HepG2 (cell line): ENCODE results near the gene YKT6. TPM values are rescaled to one million over a fixed set of nuclear protein-coding genes. Genes with fewer than 3 reads are reported as not detected.

Experiments used
- ATAC-seq: fragments of 200-7000 bp; cut with Tn5 transposase; 3 replicates; pipeline ENCODE4 v1.9.1; 2020; ENCODE audit warnings: mild to moderate bottlenecking, moderate library complexity
- BruUV-seq: library from RNA; stranded (reverse); fragments of 400-500 nt; replicated peaks from 2 replicates; lab custom pipeline; 2021; lab: Mats Ljungman, UMichigan
- CTCF ChIA-PET: fragments of 300-600 bp; formaldehyde crosslinking; extraction: SDS; loops from one replicate; lab custom pipeline; 2021; ENCODE audit warnings: low total read pairs, inconsistent platforms, low intra/inter-chr PET ratio; lab: Yijun Ruan, JAX
- POLR2A ChIA-PET: fragments of 350-600 bp; sonication (Branson Sonifier 250); formaldehyde crosslinking; loops from one replicate; lab custom pipeline; 2020; ENCODE audit warnings: antibody characterized with exemption, inconsistent platforms; lab: Yijun Ruan, JAX
- DNase-seq: peaks from one replicate; pipeline ENCODE4 v3.0.0-alpha.2; 2015; ENCODE audit warnings: low spot score
- FAIRE-seq: peaks from 3 replicates; lab custom pipeline; 2011; peaks lifted over from hg19 to GRCh38; lab: Jason Lieb, UNC
- H2AFZ ChIP-seq: one replicate; pipeline ENCODE4 v1.6.1; 2011; ENCODE audit warnings: low read length, inconsistent platforms
- H3K27ac ChIP-seq: fragments of 300-600 bp; 3 replicates; pipeline ENCODE4 v1.8.0; 2011; ENCODE audit warnings: mixed run types, mild to moderate bottlenecking, mixed read lengths, low read length, inconsistent platforms; ENCODE audit not compliant: insufficient read depth; ENCODE audit errors: extremely low read length
- H3K27me3 ChIP-seq, 2 experiments: fragments of 200-600 bp in 1 of 2; 2 replicates in 1 of 2; 3 replicates in 1 of 2; pipeline versions ENCODE4 v1.6.0 to v1.8.0; 2011; ENCODE audit warnings: low read length in 2 of 2, mild to moderate bottlenecking in 2 of 2, moderate library complexity in 2 of 2, inconsistent platforms in 1 of 2; ENCODE audit not compliant: insufficient read depth in 2 of 2, control insufficient read depth in 1 of 2
- H3K36me3 ChIP-seq, 2 experiments: fragments of 200-600 bp in 1 of 2; replicated peaks in 1 of 2; 2 replicates in 1 of 2; 3 replicates in 1 of 2; pipeline versions ENCODE4 v1.5.1 to v1.8.0; 2011; ENCODE audit warnings: low read length in 2 of 2, inconsistent platforms in 1 of 2; ENCODE audit not compliant: insufficient read depth in 2 of 2, control insufficient read depth in 1 of 2
- H3K4me1 ChIP-seq: 2 replicates; pipeline ENCODE4 v1.5.1; 2012; ENCODE audit warnings: low read length, inconsistent platforms; ENCODE audit not compliant: insufficient read depth
- H3K4me2 ChIP-seq: 2 replicates; pipeline ENCODE4 v1.6.0; 2011; ENCODE audit warnings: low read depth, low read length, inconsistent platforms
- H3K4me3 ChIP-seq, 3 experiments: fragments of 200-600 bp in 1 of 3; sonication (generic), shearing (Covaris generic) in 1 of 3; replicated peaks in 1 of 3; 2 replicates each; pipeline ENCODE4 v1.5.1; 2011 to 2016; ENCODE audit warnings: low read length in 3 of 3, inconsistent platforms in 2 of 3, low read depth in 2 of 3, mild to moderate bottlenecking in 2 of 3, control low read depth in 1 of 3, mixed read lengths in 1 of 3; ENCODE audit not compliant: insufficient read depth in 1 of 3
- H3K79me2 ChIP-seq: one replicate; pipeline ENCODE4 v1.6.1; 2011; ENCODE audit warnings: low read length, inconsistent platforms; ENCODE audit not compliant: insufficient read depth
- H3K9ac ChIP-seq: 2 replicates; pipeline ENCODE4 v1.6.0; 2011; ENCODE audit warnings: mild to moderate bottlenecking, low read depth, low read length, inconsistent platforms; ENCODE audit not compliant: insufficient read depth
- H3K9me3 ChIP-seq: 2 replicates; pipeline ENCODE4 v1.5.1; 2012; ENCODE audit warnings: mild to moderate bottlenecking, low read length
- H4K20me1 ChIP-seq: 2 replicates; pipeline ENCODE4 v1.6.0; 2011; ENCODE audit warnings: inconsistent platforms, mild to moderate bottlenecking, low read length, moderate library complexity; ENCODE audit not compliant: insufficient read depth
- ADNP ChIP-seq: sonication (generic); formaldehyde crosslinking; IDR thresholded peaks from 2 replicates; pipeline ENCODE4 v1.4.0; 2020; ENCODE audit warnings: missing genetic modification reagents
- HMGA1 ChIP-seq: sonication (generic); formaldehyde crosslinking; conservative IDR thresholded peaks from 2 replicates; pipeline ENCODE4 v1.4.0; 2020; ENCODE audit warnings: missing genetic modification reagents
- KDM5A ChIP-seq: fragments of 200-600 bp; sonication (generic); IDR thresholded peaks from 2 replicates; pipeline ENCODE4 v1.7.0; 2018; ENCODE audit warnings: antibody characterized with exemption, mild to moderate bottlenecking, low read length, borderline replicate concordance
- TRIM24 ChIP-seq: sonication (generic); formaldehyde crosslinking; IDR thresholded peaks from 2 replicates; pipeline ENCODE4 v1.8.0; 2022; ENCODE audit warnings: mild to moderate bottlenecking, missing genetic modification reagents
- TSC22D2 ChIP-seq: sonication (generic); formaldehyde crosslinking; IDR thresholded peaks from 2 replicates; pipeline ENCODE4 v1.5.1; 2020; ENCODE audit warnings: missing genetic modification reagents, mild to moderate bottlenecking, borderline replicate concordance
- XRCC5 ChIP-seq: fragments of 200-400 bp; formaldehyde crosslinking; optimal IDR thresholded peaks from 2 replicates; pipeline ENCODE3; 2017; ENCODE audit warnings: mild to moderate bottlenecking, low read length
- ZEB1 ChIP-seq: IDR thresholded peaks from 2 replicates; pipeline ENCODE4 v1.6.1; 2012; ENCODE audit warnings: mild to moderate bottlenecking, low read depth, inconsistent platforms; ENCODE audit not compliant: insufficient replicate concordance
- ZNF280D ChIP-seq: sonication (generic); formaldehyde crosslinking; IDR thresholded peaks from 2 replicates; pipeline ENCODE4 v1.5.1; 2020; ENCODE audit warnings: mild to moderate bottlenecking, missing genetic modification reagents
- ZNF367 ChIP-seq: sonication (generic); formaldehyde crosslinking; IDR thresholded peaks from 2 replicates; pipeline ENCODE4 v1.4.0; 2020; ENCODE audit warnings: missing genetic modification reagents, borderline replicate concordance
- ZSCAN25 ChIP-seq: sonication (generic); formaldehyde crosslinking; IDR thresholded peaks from 2 replicates; pipeline ENCODE4 v1.8.0; 2022; ENCODE audit warnings: mild to moderate bottlenecking, missing genetic modification reagents
- ZSCAN29 ChIP-seq: sonication (generic); formaldehyde crosslinking; conservative IDR thresholded peaks from 2 replicates; pipeline ENCODE4 v1.4.0; 2020; ENCODE audit warnings: mild to moderate bottlenecking, missing genetic modification reagents
- ZUFSP ChIP-seq: sonication (generic); formaldehyde crosslinking; IDR thresholded peaks from 2 replicates; pipeline ENCODE4 v1.9.0; 2021; ENCODE audit warnings: missing genetic modification reagents, mild to moderate bottlenecking, borderline replicate concordance
- WGBS: methylation state at CpG from one replicate; pipeline ENCODE4 v1.1.6; 2017; ENCODE audit warnings: low lambda C conversion rate; 5-methylcytosine and 5-hydroxymethylcytosine counted together
- in situ Hi-C: cut with HindIII; loops from 2 replicates; pipeline ENCODE4 v1.10.0; 2017; ENCODE audit warnings: low pct_unique_long_range_greater_than_20kb; ENCODE audit not compliant: extremely low pct_ligation_motif_present
- intact Hi-C: fragments of 100-400 bp; cut with micrococcal nuclease; formaldehyde crosslinking; loops from one replicate; pipeline ENCODE4 v1.10.0; 2022; ENCODE audit not compliant: unreplicated experiment
- polyA plus RNA-seq, 8 experiments: library from polyadenylated mRNA; depleted of rRNA in 3 of 8; stranded (reverse) in 7 of 8; unstranded in 1 of 8; fragments of >200 nt; fragmentation: Illumina TruSeq in 4 of 8; extraction: Trizol in 4 of 8; gene quantifications; 2 replicates each; pipeline versions ENCODE4 v1.2.1 to v1.2.3, GENCODE V29; 2011 to 2016; ENCODE audit warnings: low read depth in 4 of 8, missing spikeins in 1 of 8, mixed read lengths in 1 of 8; ENCODE audit not compliant: insufficient read depth in 1 of 8
- total RNA-seq, 5 experiments: library from RNA; depleted of rRNA; stranded (reverse); fragments of >200 nt; fragmentation: Illumina TruSeq; extraction: Trizol; gene quantifications; 2 replicates each; pipeline ENCODE4 v1.2.3, GENCODE V29; 2016; ENCODE audit warnings: low read depth in 1 of 5
- TF ChIP-seq, protein P1 (sequence below): IDR thresholded peaks from 2 replicates; pipeline ENCODE4 v1.6.1; 2012; ENCODE audit warnings: low read depth, low read length, improper control_type of control experiment
- TF ChIP-seq, protein P2 (sequence below), 2 experiments: sonication (generic) in 1 of 2; formaldehyde crosslinking in 1 of 2; IDR thresholded peaks; 2 replicates each; pipeline versions ENCODE4 v1.5.1 to v1.6.1; 2011 to 2020; ENCODE audit warnings: borderline replicate concordance in 1 of 2, low read depth in 1 of 2, low read length in 1 of 2, mild to moderate bottlenecking in 1 of 2, missing genetic modification reagents in 1 of 2, moderate library complexity in 1 of 2

Gene YKT6
- total and polyA plus RNA-seq, 2 of the 13 experiments (the other 11 are each of a cell fraction or from before 2014, with no cell fraction given), result 52.2 to 60.3 TPM

GRCh38 chr7:44232901-44233715, 32.3 kb downstream of the YKT6 start:
- no peak for ATAC-seq
- CTCF ChIA-PET, result no interaction called here
- no peak for TF ChIP-seq KDM5A
- no peak for TF ChIP-seq TSC22D2
- TF ChIP-seq, protein P1, sequence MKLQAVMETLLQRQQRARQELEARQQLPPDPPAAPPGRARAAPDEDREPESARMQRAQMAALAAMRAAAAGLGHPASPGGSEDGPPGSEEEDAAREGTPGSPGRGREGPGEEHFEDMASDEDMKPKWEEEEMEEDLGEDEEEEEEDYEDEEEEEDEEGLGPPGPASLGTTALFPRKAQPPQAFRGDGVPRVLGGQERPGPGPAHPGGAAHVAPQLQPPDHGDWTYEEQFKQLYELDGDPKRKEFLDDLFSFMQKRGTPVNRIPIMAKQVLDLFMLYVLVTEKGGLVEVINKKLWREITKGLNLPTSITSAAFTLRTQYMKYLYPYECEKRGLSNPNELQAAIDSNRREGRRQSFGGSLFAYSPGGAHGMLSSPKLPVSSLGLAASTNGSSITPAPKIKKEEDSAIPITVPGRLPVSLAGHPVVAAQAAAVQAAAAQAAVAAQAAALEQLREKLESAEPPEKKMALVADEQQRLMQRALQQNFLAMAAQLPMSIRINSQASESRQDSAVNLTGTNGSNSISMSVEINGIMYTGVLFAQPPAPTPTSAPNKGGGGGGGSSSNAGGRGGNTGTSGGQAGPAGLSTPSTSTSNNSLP, result no peak
- no peak for TF ChIP-seq ZNF280D
- no peak for TF ChIP-seq XRCC5
- no peak for TF ChIP-seq HMGA1
- no peak for TF ChIP-seq ZUFSP (CRISPR knock-in tag)
- TF ChIP-seq ZNF367 (CRISPR knock-in tag), result no peak
- TF ChIP-seq ADNP (CRISPR knock-in tag), result no peak
- TF ChIP-seq ZEB1, result no peak
- TF ChIP-seq, protein P2, sequence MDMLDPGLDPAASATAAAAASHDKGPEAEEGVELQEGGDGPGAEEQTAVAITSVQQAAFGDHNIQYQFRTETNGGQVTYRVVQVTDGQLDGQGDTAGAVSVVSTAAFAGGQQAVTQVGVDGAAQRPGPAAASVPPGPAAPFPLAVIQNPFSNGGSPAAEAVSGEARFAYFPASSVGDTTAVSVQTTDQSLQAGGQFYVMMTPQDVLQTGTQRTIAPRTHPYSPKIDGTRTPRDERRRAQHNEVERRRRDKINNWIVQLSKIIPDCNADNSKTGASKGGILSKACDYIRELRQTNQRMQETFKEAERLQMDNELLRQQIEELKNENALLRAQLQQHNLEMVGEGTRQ (IDR thresholded peaks at IDR 0.05; ENCODE audit: low read depth, low read length), result no peak
- TF ChIP-seq, protein P2 (CRISPR knock-in tag; IDR thresholded peaks at IDR 0.05; ENCODE audit: borderline replicate concordance), result no peak
- TF ChIP-seq TRIM24 (CRISPR knock-in tag), result no peak
- no peak for TF ChIP-seq ZSCAN25 (CRISPR knock-in tag)
- TF ChIP-seq ZSCAN29 (CRISPR knock-in tag), result no peak

More at GRCh38 chr7:44232901-44233715, 32.3 kb downstream of the YKT6 start:
- Histone ChIP-seq H3K79me2 (no peaks in the 10 kb centered on the region), H3K4me2 (no peak overlapping the region), H3K27ac (no peak overlapping the region), H4K20me1 (no peaks in the 10 kb centered on the region), H3K4me3 (no peak overlapping the region), H3K36me3 (no peaks in the 10 kb centered on the region), H2AFZ (no peak overlapping the region), H3K9ac (no peak overlapping the region), H3K9me3 (no peaks in the 10 kb centered on the region), H3K27me3 (peaks cover 18 to 85% of the 10 kb centered on the region in 2 experiments), H3K4me1 (peaks cover 8% of the 10 kb centered on the region; the same call in 1 of the 2 replicates)
- no TSS peak for BruUV-seq
- DNase-seq (no peak), FAIRE-seq (no peak)
- intact Hi-C loops, result no loop called here
- in situ Hi-C loops, result no loop called here
- 32% methylated on average over 8 of the region's 22 CpGs for WGBS
- POLR2A ChIA-PET, result no interaction called here
